B cell (primary cell): Measurements from ENCODE around the gene KIAA0319L. TPM values are rescaled to one million over a fixed set of nuclear protein-coding genes. Genes with fewer than 3 reads are reported as not detected.

ENCODE experiments used
- ATAC-seq: fragments of 200-7000 bp; cut with Tn5 transposase; one replicate; pipeline ENCODE4 v1.10.0; 2021; ENCODE audit warnings: low read depth, mild to moderate bottlenecking, moderate number of reproducible peaks, moderate library complexity
- CTCF ChIA-PET: fragments of 350-600 bp; sonication (Branson Sonifier 250); formaldehyde crosslinking; loops from one replicate; lab custom pipeline; 2021; ENCODE audit warnings: antibody characterized with exemption, inconsistent platforms; lab: Charles Lee
- POLR2A ChIA-PET: fragments of 350-600 bp; sonication (Branson Sonifier 250); formaldehyde crosslinking; loops from one replicate; lab custom pipeline; 2021; ENCODE audit warnings: antibody characterized with exemption; lab: Charles Lee
- DNase-seq: peaks from one replicate; pipeline ENCODE4 v3.0.0; 2013
- H2AFZ ChIP-seq: 2 replicates; pipeline ENCODE4 v1.6.1; 2012; ENCODE audit warnings: mild to moderate bottlenecking, low read depth, low read length; ENCODE audit not compliant: insufficient read depth, poor library complexity, severe bottlenecking
- H3K27ac ChIP-seq, 2 donors: 1 replicate in 1 of 2; 2 replicates in 1 of 2; pipeline ENCODE4 v1.5.1; 2012 to 2013; ENCODE audit warnings: low read length in 2 of 2, mild to moderate bottlenecking in 2 of 2, moderate library complexity in 1 of 2
- H3K27me3 ChIP-seq, 4 experiments: fragments of 200-600 bp in 1 of 4; sonication (generic) in 1 of 4; replicated peaks in 1 of 4; 1 replicate in 2 of 4; 2 replicates in 2 of 4; pipeline versions ENCODE4 v1.6.1 to v1.7.0; 2013 to 2016; ENCODE audit warnings: low read length in 3 of 4, mild to moderate bottlenecking in 2 of 4, mixed read lengths in 1 of 4, moderate library complexity in 1 of 4; ENCODE audit not compliant: insufficient read depth in 4 of 4, control insufficient read depth in 3 of 4; ENCODE audit errors: control extremely low read depth in 1 of 4
- H3K36me3 ChIP-seq, 2 experiments: replicated peaks in 1 of 2; 1 replicate in 1 of 2; 2 replicates in 1 of 2; pipeline versions ENCODE4 v1.6.1 to v1.7.1; 2013; ENCODE audit warnings: low read length in 1 of 2; ENCODE audit not compliant: insufficient read depth in 2 of 2, control insufficient read depth in 1 of 2; ENCODE audit errors: control extremely low read depth in 1 of 2, extremely low read depth in 1 of 2
- H3K4me1 ChIP-seq, 2 donors: fragments of 200-600 bp in 1 of 2; sonication (generic) in 1 of 2; 1 replicate in 1 of 2; 2 replicates in 1 of 2; pipeline versions ENCODE4 v1.5.1 to v1.6.1; 2013 to 2017; ENCODE audit warnings: low read length in 2 of 2; ENCODE audit not compliant: control insufficient read depth in 2 of 2, insufficient read depth in 2 of 2
- H3K4me2 ChIP-seq: replicated peaks from 2 replicates; pipeline ENCODE3; 2012; ENCODE audit warnings: mild to moderate bottlenecking, low read depth, low read length; ENCODE audit not compliant: poor library complexity, severe bottlenecking
- H3K4me3 ChIP-seq, 5 experiments: fragments of 200-600 bp in 1 of 5; sonication (generic) in 1 of 5; 1 replicate in 3 of 5; 2 replicates in 2 of 5; pipeline versions ENCODE4 v1.5.1 to v1.7.0; 2011 to 2016; ENCODE audit warnings: low read length in 4 of 5, mild to moderate bottlenecking in 4 of 5, low read depth in 2 of 5, control low read depth in 1 of 5, moderate library complexity in 1 of 5; ENCODE audit not compliant: insufficient read depth in 1 of 5; ENCODE audit errors: control extremely low read depth in 1 of 5, extremely low read depth in 1 of 5
- H3K79me2 ChIP-seq: fragments of 200-600 bp; sonication (generic); one replicate; pipeline ENCODE4 v1.6.0; 2016; ENCODE audit warnings: low read length; ENCODE audit not compliant: control insufficient read depth, insufficient read depth
- H3K9ac ChIP-seq: fragments of 200-600 bp; sonication (generic); 2 replicates; pipeline ENCODE4 v1.6.1; 2017; ENCODE audit warnings: mild to moderate bottlenecking, low read length, moderate library complexity
- H3K9me3 ChIP-seq, 3 donors: one replicate each; pipeline versions ENCODE4 v1.6.1 to v1.7.1; 2013; ENCODE audit warnings: low read length in 2 of 3; ENCODE audit not compliant: control insufficient read depth in 2 of 3, insufficient read depth in 1 of 3; ENCODE audit errors: control extremely low read depth in 1 of 3
- H4K20me1 ChIP-seq: 2 replicates; pipeline ENCODE4 v1.6.0; 2012; ENCODE audit warnings: mild to moderate bottlenecking, low read length; ENCODE audit not compliant: insufficient read depth, control insufficient read depth, poor library complexity, severe bottlenecking
- H3K27ac Mint-ChIP-seq: one replicate; pipeline ENCODE4 v1.8.0; 2021; ENCODE audit warnings: mixed read lengths
- H3K27me3 Mint-ChIP-seq: one replicate; pipeline ENCODE4 v1.8.0; 2021; ENCODE audit warnings: mixed read lengths
- H3K4me1 Mint-ChIP-seq: one replicate; pipeline ENCODE4 v1.8.0; 2021; ENCODE audit warnings: mixed read lengths
- H3K4me3 Mint-ChIP-seq: one replicate; pipeline ENCODE4 v1.8.0; 2021; ENCODE audit warnings: mixed read lengths
- H3K9me3 Mint-ChIP-seq: one replicate; pipeline ENCODE4 v1.8.0; 2022; ENCODE audit warnings: mixed read lengths; ENCODE audit not compliant: insufficient read depth
- EZH2 ChIP-seq: IDR thresholded peaks from 2 replicates; pipeline ENCODE4 v1.6.1; 2012; ENCODE audit warnings: borderline replicate concordance, low read depth, mild to moderate bottlenecking, moderate library complexity, low read length; ENCODE audit not compliant: insufficient read depth, poor library complexity, severe bottlenecking
- WGBS: methylation state at CpG from one replicate; pipeline ENCODE4 v1.1.5; 2013; ENCODE audit warnings: missing lambda C conversion rate; ENCODE audit not compliant: insufficient coverage; 5-methylcytosine and 5-hydroxymethylcytosine counted together
- intact Hi-C: fragments of 100-400 bp; cut with micrococcal nuclease; formaldehyde crosslinking; loops from one replicate; pipeline ENCODE4 v1.10.0; 2022
- polyA plus RNA-seq: library from polyadenylated mRNA; depleted of rRNA; stranded (reverse); fragments of >200 nt; gene quantifications from 2 replicates; pipeline ENCODE4 v1.2.3, GENCODE V29; 2012
- total RNA-seq, 2 donors: library from RNA; stranded (reverse); fragments of 120-200 nt in 1 of 2; gene quantifications; 1 replicate in 1 of 2; 2 replicates in 1 of 2; pipeline versions ENCODE4 v1.2.3 to v1.2.4, GENCODE V29; 2013 to 2022
- TF ChIP-seq, protein P1 (sequence below): fragments of 200-600 bp; IDR thresholded peaks from one replicate; pipeline ENCODE4 v1.8.0; 2022; ENCODE audit warnings: antibody characterized with exemption, mild to moderate bottlenecking

KIAA0319L gene
- total and polyA plus RNA-seq, 2 donors (not counting 1 experiment from before 2014, with no cell fraction given) = 35.9 to 78.1 TPM

DNA sequence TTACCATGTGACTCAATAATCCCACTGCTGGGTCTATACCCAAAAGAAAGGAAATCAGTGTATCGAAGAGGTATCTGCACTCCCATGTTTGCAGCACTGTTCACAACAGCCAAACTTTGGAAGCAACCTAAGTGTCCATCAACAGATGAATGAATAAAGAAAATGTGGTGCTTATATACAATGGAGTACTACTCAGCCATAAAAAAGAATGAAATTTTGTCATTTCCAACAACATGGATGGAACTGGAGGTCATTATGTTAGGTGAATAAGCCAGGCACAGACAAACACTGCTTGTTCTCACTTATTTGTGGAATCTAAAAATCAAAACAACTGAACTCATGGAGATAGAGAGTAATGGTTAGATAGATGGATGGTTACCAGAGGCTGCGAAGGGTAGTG lies 79.3 kb downstream of the KIAA0319L start:
- Histone ChIP-seq H3K9me3 (peaks cover 0 to 2% (median 0%) of the 10 kb centered on the region in 3 donors), H3K79me2 (no peaks in the 10 kb centered on the region), H3K36me3 (peaks cover 0 to 32% of the 10 kb centered on the region in 2 experiments), H4K20me1 (no peaks in the 10 kb centered on the region), H3K27me3 (no peaks in the 10 kb centered on the region), H3K27ac (no peak overlapping the region), H3K4me1 (no peaks in the 10 kb centered on the region), H2AFZ (no peak overlapping the region), H3K9ac (no peak overlapping the region), H3K4me3 (no peak overlapping the region), H3K4me2 (no peak overlapping the region)
- CTCF ChIA-PET = no interaction called here
- no CpG with 5 or more reads among the region's 2 CpGs for WGBS
- Mint-ChIP-seq H3K27ac (no peak overlapping the region), H3K4me1 (no peaks in the 10 kb centered on the region), H3K9me3 (no peaks in the 10 kb centered on the region), H3K4me3 (no peak overlapping the region), H3K27me3 (no peaks in the 10 kb centered on the region)
- no peak for DNase-seq
- intact Hi-C loops = no loop called here
- no peak for ATAC-seq
- TF ChIP-seq EZH2 = no peak
- TF ChIP-seq, protein P1, sequence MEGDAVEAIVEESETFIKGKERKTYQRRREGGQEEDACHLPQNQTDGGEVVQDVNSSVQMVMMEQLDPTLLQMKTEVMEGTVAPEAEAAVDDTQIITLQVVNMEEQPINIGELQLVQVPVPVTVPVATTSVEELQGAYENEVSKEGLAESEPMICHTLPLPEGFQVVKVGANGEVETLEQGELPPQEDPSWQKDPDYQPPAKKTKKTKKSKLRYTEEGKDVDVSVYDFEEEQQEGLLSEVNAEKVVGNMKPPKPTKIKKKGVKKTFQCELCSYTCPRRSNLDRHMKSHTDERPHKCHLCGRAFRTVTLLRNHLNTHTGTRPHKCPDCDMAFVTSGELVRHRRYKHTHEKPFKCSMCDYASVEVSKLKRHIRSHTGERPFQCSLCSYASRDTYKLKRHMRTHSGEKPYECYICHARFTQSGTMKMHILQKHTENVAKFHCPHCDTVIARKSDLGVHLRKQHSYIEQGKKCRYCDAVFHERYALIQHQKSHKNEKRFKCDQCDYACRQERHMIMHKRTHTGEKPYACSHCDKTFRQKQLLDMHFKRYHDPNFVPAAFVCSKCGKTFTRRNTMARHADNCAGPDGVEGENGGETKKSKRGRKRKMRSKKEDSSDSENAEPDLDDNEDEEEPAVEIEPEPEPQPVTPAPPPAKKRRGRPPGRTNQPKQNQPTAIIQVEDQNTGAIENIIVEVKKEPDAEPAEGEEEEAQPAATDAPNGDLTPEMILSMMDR = no peak
- POLR2A ChIA-PET = no interaction called here

DNA sequence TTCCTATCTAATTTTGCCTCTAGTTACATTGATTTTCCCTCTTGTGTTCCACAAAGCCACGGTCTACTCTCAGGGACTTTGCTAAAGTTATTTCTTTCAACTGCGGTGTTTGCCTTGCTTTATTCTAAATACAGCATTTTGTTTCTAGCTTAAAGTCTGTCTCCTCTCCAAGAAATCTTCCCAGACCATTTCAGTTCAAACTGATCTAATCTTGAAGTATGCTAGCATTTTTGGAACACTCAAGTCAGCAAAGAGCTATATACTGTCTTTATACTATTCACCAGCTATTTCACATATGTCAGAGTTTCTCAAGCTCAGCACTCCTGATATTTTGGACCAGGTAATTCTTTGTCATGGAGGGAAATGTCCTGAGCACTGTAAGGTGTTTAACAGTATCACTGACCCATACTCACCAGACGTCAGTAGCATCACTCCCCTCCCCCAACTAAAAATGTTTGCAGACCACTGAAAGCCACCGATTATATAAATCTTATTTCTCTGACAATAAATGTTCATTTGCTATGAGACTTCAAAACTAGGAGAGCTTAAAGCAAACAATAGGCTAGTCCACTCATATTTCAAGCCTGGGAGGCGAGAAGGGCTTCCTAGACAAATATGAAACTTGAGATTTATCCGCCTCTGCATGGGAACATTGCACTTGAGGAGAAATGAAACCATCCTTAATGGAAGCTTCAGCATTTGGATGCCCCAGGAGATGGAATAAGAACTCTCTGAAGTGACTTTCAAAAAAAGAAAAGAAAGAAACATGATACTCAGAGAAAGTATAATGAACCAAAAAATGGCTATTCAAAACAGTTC lies 81.1 kb downstream of the KIAA0319L start:
- ChIA-PET CTCF (interaction anchor here (0.9 kb wide), 1 partner anchor 25 kb away, joined by 3 read pairs; no protein-coding TSS in a partner anchor), POLR2A (no interaction called here)
- WGBS = 97% methylated on average over 4 of the region's 6 CpGs
- Mint-ChIP-seq H3K4me1 (no peaks in the 10 kb centered on the region), H3K27me3 (no peaks in the 10 kb centered on the region), H3K27ac (no peak overlapping the region), H3K4me3 (no peak overlapping the region), H3K9me3 (no peaks in the 10 kb centered on the region)
- Histone ChIP-seq H3K27ac (no peak overlapping the region), H4K20me1 (no peaks in the 10 kb centered on the region), H2AFZ (no peak overlapping the region), H3K4me1 (no peaks in the 10 kb centered on the region), H3K9ac (no peak overlapping the region), H3K79me2 (no peaks in the 10 kb centered on the region), H3K36me3 (peaks cover 0 to 40% of the 10 kb centered on the region in 2 experiments), H3K4me2 (no peak overlapping the region), H3K9me3 (no peaks in the 10 kb centered on the region), H3K27me3 (no peaks in the 10 kb centered on the region), H3K4me3 (no peak overlapping the region)
- DNase-seq (no peak), ATAC-seq (no peak)
- intact Hi-C loops = no loop called here
- TF ChIP-seq, protein P1 = no peak
- TF ChIP-seq EZH2 = no peak
